ENCODE measurements around the gene CDK11B.
"Not testable (repeated sequence)": the region's sequence is repeated elsewhere in the genome, so short reads cannot be mapped to it uniquely, and the experiment has no call there.

DNA sequence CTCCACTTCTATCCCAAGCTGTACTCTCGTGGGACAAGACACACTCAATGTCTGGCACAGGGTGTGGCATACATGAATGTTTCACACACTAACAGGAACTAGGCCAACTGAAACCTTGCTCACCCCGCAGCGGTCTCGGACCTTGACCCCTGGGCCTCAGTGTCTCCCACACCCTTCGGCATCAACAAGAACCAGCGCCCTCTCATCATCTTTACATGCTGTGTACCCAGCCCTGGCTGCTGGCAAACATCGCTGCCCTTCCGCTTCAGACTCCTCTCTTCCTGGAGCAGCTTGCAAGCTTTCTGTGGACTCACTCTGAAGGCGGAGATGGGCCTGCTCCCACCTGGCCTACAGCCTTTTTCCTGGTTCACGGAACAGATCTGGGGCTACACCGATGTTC is 10.5 kb downstream of the CDK11B start:
- TF ChIP-seq, protein P1, sequence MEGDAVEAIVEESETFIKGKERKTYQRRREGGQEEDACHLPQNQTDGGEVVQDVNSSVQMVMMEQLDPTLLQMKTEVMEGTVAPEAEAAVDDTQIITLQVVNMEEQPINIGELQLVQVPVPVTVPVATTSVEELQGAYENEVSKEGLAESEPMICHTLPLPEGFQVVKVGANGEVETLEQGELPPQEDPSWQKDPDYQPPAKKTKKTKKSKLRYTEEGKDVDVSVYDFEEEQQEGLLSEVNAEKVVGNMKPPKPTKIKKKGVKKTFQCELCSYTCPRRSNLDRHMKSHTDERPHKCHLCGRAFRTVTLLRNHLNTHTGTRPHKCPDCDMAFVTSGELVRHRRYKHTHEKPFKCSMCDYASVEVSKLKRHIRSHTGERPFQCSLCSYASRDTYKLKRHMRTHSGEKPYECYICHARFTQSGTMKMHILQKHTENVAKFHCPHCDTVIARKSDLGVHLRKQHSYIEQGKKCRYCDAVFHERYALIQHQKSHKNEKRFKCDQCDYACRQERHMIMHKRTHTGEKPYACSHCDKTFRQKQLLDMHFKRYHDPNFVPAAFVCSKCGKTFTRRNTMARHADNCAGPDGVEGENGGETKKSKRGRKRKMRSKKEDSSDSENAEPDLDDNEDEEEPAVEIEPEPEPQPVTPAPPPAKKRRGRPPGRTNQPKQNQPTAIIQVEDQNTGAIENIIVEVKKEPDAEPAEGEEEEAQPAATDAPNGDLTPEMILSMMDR (IDR thresholded peaks at IDR 0.05) = not testable (repeated sequence)
- not testable (repeated sequence) for TF ChIP-seq EZH2, EZH2phosphoT487 (IDR thresholded peaks at IDR 0.05)
